Chondrocyte (in vitro differentiated cells): ENCODE measurements around the gene SLC39A11. TPM values are rescaled to one million over a fixed set of nuclear protein-coding genes. Genes with fewer than 3 reads are reported as not detected.

Experiments used
- DNase-seq: peaks from one replicate; pipeline ENCODE4 v3.0.0; 2021; ENCODE audit warnings: mixed read lengths, low spot score
- H3K27ac Mint-ChIP-seq: one replicate; pipeline ENCODE4 v1.8.0; 2021; ENCODE audit warnings: mild to moderate bottlenecking, moderate library complexity, mixed read lengths; ENCODE audit not compliant: unreplicated experiment
- H3K27me3 Mint-ChIP-seq: 2 replicates; pipeline ENCODE4 v1.8.0; 2021; ENCODE audit warnings: low read depth, mixed read lengths
- H3K36me3 Mint-ChIP-seq: 2 replicates; pipeline ENCODE4 v1.8.0; 2021; ENCODE audit warnings: low read depth, mixed read lengths
- H3K4me1 Mint-ChIP-seq: 2 replicates; pipeline ENCODE4 v1.8.0; 2021; ENCODE audit warnings: low read depth, mild to moderate bottlenecking, mixed read lengths
- H3K4me3 Mint-ChIP-seq: one replicate; pipeline ENCODE4 v1.8.0; 2021; ENCODE audit warnings: mild to moderate bottlenecking, moderate library complexity, mixed read lengths; ENCODE audit not compliant: unreplicated experiment
- H3K9me3 Mint-ChIP-seq: 2 replicates; pipeline ENCODE4 v1.8.0; 2021; ENCODE audit warnings: low read depth, mixed read lengths
- total RNA-seq: library from RNA; stranded (reverse); gene quantifications from 3 replicates; pipeline ENCODE4 v1.2.1, GENCODE V29; 2021
- TF ChIP-seq, protein P1 (sequence below): fragments of 200-600 bp; sonication (generic); IDR thresholded peaks from 2 replicates; pipeline ENCODE4 v1.5.0; 2021; ENCODE audit warnings: antibody characterized with exemption, mild to moderate bottlenecking, moderate library complexity

The SLC39A11 gene
- total RNA-seq, 1 donor from 2014 or later, result 25.3 TPM

DNA sequence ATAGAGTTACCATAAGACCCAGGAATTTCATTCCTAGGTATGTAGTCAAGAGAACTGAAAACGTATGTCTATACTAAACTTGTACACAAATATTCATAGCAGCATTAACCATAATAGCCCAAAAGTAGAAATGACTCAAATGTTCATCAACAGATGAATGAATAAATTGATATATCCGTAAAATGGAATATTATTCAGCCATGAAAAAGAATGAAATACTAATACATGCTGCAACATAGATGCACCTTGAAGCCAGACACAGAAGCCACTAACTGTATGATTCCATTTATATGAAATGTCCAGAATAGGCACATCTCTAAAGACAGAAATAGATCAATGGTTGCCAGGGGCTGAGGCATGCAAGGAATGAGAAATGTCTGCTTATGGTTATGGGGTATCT is 484.1 kb downstream of the SLC39A11 start:
- Mint-ChIP-seq H3K27ac (no peak overlapping the region), H3K4me3 (no peak overlapping the region), H3K27me3 (no peaks in the 10 kb centered on the region), H3K36me3 (peaks cover 9% of the 10 kb centered on the region), H3K4me1 (peaks cover 20% of the 10 kb centered on the region), H3K9me3 (peaks cover 20% of the 10 kb centered on the region)
- no peak for DNase-seq
- TF ChIP-seq, protein P1, sequence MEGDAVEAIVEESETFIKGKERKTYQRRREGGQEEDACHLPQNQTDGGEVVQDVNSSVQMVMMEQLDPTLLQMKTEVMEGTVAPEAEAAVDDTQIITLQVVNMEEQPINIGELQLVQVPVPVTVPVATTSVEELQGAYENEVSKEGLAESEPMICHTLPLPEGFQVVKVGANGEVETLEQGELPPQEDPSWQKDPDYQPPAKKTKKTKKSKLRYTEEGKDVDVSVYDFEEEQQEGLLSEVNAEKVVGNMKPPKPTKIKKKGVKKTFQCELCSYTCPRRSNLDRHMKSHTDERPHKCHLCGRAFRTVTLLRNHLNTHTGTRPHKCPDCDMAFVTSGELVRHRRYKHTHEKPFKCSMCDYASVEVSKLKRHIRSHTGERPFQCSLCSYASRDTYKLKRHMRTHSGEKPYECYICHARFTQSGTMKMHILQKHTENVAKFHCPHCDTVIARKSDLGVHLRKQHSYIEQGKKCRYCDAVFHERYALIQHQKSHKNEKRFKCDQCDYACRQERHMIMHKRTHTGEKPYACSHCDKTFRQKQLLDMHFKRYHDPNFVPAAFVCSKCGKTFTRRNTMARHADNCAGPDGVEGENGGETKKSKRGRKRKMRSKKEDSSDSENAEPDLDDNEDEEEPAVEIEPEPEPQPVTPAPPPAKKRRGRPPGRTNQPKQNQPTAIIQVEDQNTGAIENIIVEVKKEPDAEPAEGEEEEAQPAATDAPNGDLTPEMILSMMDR, result no peak

DNA sequence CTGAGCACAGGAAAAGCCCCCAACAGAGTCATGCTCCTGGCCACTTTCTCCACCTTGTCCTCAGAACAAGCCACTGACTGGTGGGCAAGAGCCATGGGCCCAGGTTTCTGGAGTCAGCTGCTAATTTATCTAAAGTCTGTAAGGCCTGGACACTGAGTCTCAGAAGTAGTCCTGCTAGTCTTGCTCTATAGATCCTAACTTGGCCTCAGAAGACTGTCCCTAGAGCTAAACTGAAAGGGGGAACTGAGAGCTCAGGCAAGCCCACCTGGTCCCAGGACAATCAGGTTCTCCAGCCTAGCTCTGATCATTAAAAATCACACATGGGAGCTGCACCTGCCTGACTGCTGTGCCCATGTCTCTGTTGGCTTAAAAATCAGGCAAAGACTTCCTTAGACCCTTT is 485.8 kb downstream of the SLC39A11 start:
- DNase-seq, result no peak
- Mint-ChIP-seq H3K4me1 (peaks cover 33% of the 10 kb centered on the region), H3K4me3 (no peak overlapping the region), H3K9me3 (peaks cover 20% of the 10 kb centered on the region), H3K27me3 (no peaks in the 10 kb centered on the region), H3K27ac (no peak overlapping the region), H3K36me3 (peaks cover 8% of the 10 kb centered on the region)
- TF ChIP-seq, protein P1, result no peak

GRCh38 chr17:72605543-72605942 is 486.9 kb downstream of the SLC39A11 start:
- H3K36me3 Mint-ChIP-seq, result peaks cover 8% of the 10 kb centered on the region
- no peak for DNase-seq
- TF ChIP-seq, protein P1, result no peak
- H3K4me1 Mint-ChIP-seq, result peaks cover 42% of the 10 kb centered on the region
- H3K4me3 Mint-ChIP-seq, result no peak overlapping the region
- H3K27ac Mint-ChIP-seq, result no peak overlapping the region
- H3K27me3 Mint-ChIP-seq, result no peaks in the 10 kb centered on the region
- peaks cover 20% of the 10 kb centered on the region for H3K9me3 Mint-ChIP-seq

GRCh38 chr17:72604518-72604917 is 488.0 kb downstream of the SLC39A11 start:
- DNase-seq, result no peak
- peaks cover 8% of the 10 kb centered on the region for H3K36me3 Mint-ChIP-seq
- H3K27me3 Mint-ChIP-seq, result no peaks in the 10 kb centered on the region
- H3K4me1 Mint-ChIP-seq, result peaks cover 47% of the 10 kb centered on the region
- H3K9me3 Mint-ChIP-seq, result peaks cover 20% of the 10 kb centered on the region
- TF ChIP-seq, protein P1, result no peak
- no peak overlapping the region for H3K4me3 Mint-ChIP-seq
- H3K27ac Mint-ChIP-seq, result no peak overlapping the region

DNA sequence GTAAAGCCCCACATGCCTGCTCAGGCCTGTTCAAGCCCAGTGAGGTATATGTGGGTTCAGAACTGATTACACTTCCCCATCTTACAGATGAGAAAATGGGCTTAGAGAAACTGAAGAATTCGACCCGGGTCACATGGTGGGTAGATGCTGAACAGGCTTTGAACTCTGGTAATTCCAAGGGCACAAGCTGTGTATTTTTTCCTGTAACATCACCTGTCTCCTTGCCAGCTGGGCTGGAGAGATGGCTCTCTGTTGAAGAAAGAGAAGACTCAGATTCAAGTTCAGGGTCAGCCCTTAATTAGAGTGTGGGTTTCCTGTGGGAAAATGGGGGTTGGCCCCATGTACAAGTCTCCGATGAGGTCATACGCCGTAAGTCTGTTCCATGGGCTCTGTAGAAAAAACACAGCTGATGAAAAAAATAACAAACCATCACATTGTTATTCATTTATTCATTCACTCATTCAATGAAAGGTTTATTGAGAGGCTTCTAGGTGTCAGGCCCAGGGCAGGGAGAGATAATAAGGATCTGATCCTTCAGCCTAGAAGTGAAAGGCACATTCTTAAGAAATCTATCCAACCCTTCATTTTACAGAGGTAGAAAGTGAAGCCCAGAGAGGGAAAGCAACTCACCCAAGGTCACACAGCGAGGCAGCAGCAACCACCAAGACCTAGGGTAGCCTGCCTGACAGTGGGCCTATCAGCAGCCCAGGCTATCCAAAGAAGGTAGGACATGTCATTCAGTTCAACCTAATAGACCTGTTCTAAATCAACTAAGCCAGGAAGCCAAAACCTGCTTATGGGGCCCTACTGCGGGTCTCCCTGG is 488.9 kb downstream of the SLC39A11 start:
- H3K9me3 Mint-ChIP-seq, result peaks cover 18% of the 10 kb centered on the region
- no peak for DNase-seq

More for the DNA sequence above, 488.9 kb downstream of the SLC39A11 start:
- Mint-ChIP-seq H3K27me3 (no peaks in the 10 kb centered on the region), H3K4me1 (peaks cover 49% of the 10 kb centered on the region), H3K27ac (peak overlapping the region; percentile 60), H3K36me3 (peaks cover 8% of the 10 kb centered on the region), H3K4me3 (no peak overlapping the region)
- TF ChIP-seq, protein P1, result no peak
